ENCODE measurements around the gene EDAR.

The EDAR gene

DNA sequence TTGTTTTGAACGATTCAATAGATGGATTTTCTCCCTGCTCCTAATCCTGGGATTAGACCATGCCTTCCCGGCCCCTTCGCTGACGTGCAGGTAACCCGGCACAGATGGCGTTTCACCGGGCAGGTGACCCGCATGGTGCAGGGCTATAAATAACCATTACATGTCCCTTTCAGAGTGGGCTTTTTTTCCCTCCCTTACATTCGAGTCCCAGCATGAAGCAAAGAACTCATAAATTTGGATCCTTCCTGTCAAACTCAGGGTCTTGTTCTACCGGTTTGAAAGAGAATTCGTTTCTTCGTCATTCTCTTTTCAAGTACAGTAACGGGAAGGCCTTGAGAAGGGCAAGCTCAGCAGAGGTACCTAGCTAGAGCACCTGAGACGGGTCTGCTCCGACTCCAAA, 46.1 kb downstream of the EDAR start:
- Histone ChIP-seq H3K36me3 (ENCODE audit: control insufficient read depth, insufficient read depth, low read length) (no peaks in the 10 kb centered on the region), H3K4me3 (replicated peaks; ENCODE audit: low read depth, low read length) (no peak overlapping the region), H3K27me3 (replicated peaks; ENCODE audit: control insufficient read depth, insufficient read depth, low read length) (no peaks in the 10 kb centered on the region)
- TF ChIP-seq CTCF (IDR thresholded peaks at IDR 0.05; ENCODE audit: insufficient read depth, low read length, poor library complexity, severe bottlenecking): no peak
- DNase-seq (ENCODE audit: extremely low read depth, insufficient read length): no peak

DNA sequence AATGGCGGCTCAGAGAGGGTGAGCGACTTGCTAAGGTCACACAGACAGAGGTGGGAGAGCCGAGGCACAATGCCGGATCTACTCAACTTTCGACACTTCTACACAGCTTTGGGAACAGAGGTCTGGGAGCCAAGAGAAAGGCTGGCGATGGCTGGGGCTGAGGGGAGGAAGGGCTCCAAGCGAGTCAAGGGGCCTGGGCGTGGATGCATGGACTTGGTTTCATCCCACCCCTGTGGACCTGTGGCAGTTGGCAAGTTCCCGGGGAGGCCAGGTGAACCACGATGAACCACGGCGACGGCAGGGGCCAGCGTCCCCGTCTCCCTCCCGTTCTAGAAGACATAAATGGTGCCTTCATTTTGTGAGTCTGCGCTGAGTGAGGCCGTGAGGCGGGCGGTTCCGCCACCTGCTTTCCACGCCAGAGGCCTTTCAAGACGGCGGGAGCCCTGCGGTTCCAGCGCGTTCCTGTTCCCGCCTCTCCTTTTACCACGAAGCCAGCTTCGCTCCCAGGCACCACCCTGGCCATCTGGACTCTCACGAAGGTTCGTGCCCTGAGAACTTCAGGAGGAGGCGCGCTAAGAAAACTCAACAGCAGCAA, 46.7 kb downstream of the EDAR start:
- TF ChIP-seq CTCF (IDR thresholded peaks at IDR 0.05; ENCODE audit: insufficient read depth, low read length, poor library complexity, severe bottlenecking): no peak
- no peak for DNase-seq (ENCODE audit: extremely low read depth, insufficient read length)
- Histone ChIP-seq H3K27me3 (replicated peaks; ENCODE audit: control insufficient read depth, insufficient read depth, low read length) (no peaks in the 10 kb centered on the region), H3K4me3 (replicated peaks; ENCODE audit: low read depth, low read length) (no peak overlapping the region), H3K36me3 (ENCODE audit: control insufficient read depth, insufficient read depth, low read length) (no peaks in the 10 kb centered on the region)

DNA sequence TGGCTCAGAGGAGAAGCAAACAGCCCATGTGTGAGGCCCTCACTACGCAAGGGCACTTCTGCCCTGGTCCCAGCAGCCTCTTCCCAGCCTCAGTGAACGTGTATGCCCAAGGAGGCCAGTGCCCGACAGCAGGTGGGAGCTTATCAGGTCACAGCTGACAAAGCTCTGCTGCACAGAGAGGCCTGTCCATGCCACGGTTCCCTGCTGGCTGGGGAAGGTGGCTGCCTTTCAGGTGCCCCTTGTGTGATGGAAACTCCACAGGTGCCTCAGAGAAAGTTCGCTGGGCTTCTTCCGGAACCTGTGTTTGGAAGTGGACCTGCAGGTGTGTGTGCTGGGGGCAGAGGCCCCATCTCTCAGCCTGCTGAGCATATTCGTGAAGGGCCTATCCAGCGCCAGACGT, 47.3 kb downstream of the EDAR start:
- Histone ChIP-seq H3K4me3 (replicated peaks; ENCODE audit: low read depth, low read length) (no peak overlapping the region), H3K36me3 (ENCODE audit: control insufficient read depth, insufficient read depth, low read length) (no peaks in the 10 kb centered on the region), H3K27me3 (replicated peaks; ENCODE audit: control insufficient read depth, insufficient read depth, low read length) (no peaks in the 10 kb centered on the region)
- no peak for DNase-seq (ENCODE audit: extremely low read depth, insufficient read length)
- TF ChIP-seq CTCF (IDR thresholded peaks at IDR 0.05; ENCODE audit: insufficient read depth, low read length, poor library complexity, severe bottlenecking): no peak

GRCh38 chr2:108941161-108941665, 47.8 kb downstream of the EDAR start:
- no peaks in the 10 kb centered on the region for H3K36me3 ChIP-seq (ENCODE audit: control insufficient read depth, insufficient read depth, low read length)
- H3K27me3 ChIP-seq (replicated peaks; ENCODE audit: control insufficient read depth, insufficient read depth, low read length): no peaks in the 10 kb centered on the region
- TF ChIP-seq CTCF (IDR thresholded peaks at IDR 0.05; ENCODE audit: insufficient read depth, low read length, poor library complexity, severe bottlenecking): no peak
- DNase-seq (ENCODE audit: extremely low read depth, insufficient read length): no peak
- H3K4me3 ChIP-seq (replicated peaks; ENCODE audit: low read depth, low read length): no peak overlapping the region

- no peak overlapping the region for H3K4me3 ChIP-seq (replicated peaks; ENCODE audit: low read depth, low read length)
- no peak for DNase-seq (ENCODE audit: extremely low read depth, insufficient read length)
- no peak for TF ChIP-seq CTCF (IDR thresholded peaks at IDR 0.05; ENCODE audit: insufficient read depth, low read length, poor library complexity, severe bottlenecking)
- no peaks in the 10 kb centered on the region; the same call in 1 of the 2 replicates for H3K27me3 ChIP-seq (replicated peaks; ENCODE audit: control insufficient read depth, insufficient read depth, low read length)
- H3K36me3 ChIP-seq (ENCODE audit: control insufficient read depth, insufficient read depth, low read length): no peaks in the 10 kb centered on the region
Measured at GRCh38 chr2:108940156-108940555, 48.9 kb downstream of the EDAR start.

All from GM06990 (cell line).